ENCODE results near the gene PCCA.

PCCA gene

GRCh38 chr13:100459747-100460146 lies 370.9 kb downstream of the PCCA start:
- Mint-ChIP-seq H3K36me3 (ENCODE audit: low read depth) (peaks cover 38% of the 10 kb centered on the region), H3K4me1 (peaks cover 15% of the 10 kb centered on the region), H3K27me3 (ENCODE audit: low read depth, poor library complexity) (no peaks in the 10 kb centered on the region), H3K27ac (no peak overlapping the region), H3K4me3 (no peak overlapping the region), H3K9me3 (peaks cover 8% of the 10 kb centered on the region)
- DNase-seq = no peak
- TF ChIP-seq, protein P1, sequence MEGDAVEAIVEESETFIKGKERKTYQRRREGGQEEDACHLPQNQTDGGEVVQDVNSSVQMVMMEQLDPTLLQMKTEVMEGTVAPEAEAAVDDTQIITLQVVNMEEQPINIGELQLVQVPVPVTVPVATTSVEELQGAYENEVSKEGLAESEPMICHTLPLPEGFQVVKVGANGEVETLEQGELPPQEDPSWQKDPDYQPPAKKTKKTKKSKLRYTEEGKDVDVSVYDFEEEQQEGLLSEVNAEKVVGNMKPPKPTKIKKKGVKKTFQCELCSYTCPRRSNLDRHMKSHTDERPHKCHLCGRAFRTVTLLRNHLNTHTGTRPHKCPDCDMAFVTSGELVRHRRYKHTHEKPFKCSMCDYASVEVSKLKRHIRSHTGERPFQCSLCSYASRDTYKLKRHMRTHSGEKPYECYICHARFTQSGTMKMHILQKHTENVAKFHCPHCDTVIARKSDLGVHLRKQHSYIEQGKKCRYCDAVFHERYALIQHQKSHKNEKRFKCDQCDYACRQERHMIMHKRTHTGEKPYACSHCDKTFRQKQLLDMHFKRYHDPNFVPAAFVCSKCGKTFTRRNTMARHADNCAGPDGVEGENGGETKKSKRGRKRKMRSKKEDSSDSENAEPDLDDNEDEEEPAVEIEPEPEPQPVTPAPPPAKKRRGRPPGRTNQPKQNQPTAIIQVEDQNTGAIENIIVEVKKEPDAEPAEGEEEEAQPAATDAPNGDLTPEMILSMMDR (IDR thresholded peaks at IDR 0.05) = no peak

GRCh38 chr13:100460266-100460665 lies 371.4 kb downstream of the PCCA start:
- Mint-ChIP-seq H3K4me3 (no peak overlapping the region), H3K27me3 (ENCODE audit: low read depth, poor library complexity) (no peaks in the 10 kb centered on the region), H3K9me3 (peaks cover 8% of the 10 kb centered on the region), H3K36me3 (ENCODE audit: low read depth) (peaks cover 35% of the 10 kb centered on the region), H3K27ac (no peak overlapping the region), H3K4me1 (peaks cover 15% of the 10 kb centered on the region)
- TF ChIP-seq, protein P1 (IDR thresholded peaks at IDR 0.05) = no peak
- no peak for DNase-seq

DNA sequence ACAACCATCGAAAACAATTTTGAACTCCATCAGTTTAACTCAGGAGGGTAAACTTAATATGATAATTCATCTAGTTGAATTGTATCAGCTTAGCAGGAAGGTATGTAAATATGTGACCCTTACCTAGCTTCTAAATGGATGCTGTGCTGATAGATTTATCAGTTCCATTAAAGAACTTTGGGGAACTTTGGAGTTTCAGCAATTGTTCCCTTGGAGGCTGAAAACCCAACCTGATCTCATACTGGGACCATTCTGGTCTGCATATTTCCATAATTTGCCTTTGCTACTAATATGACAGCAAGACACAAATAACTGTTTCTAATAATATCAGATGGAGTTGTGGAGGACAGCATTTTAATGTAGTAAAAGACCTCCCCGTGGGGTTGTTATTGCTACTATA lies 371.9 kb downstream of the PCCA start:
- H3K27ac Mint-ChIP-seq = no peak overlapping the region
- TF ChIP-seq, protein P1 (IDR thresholded peaks at IDR 0.05) = no peak
- H3K4me3 Mint-ChIP-seq = no peak overlapping the region
- peaks cover 8% of the 10 kb centered on the region for H3K9me3 Mint-ChIP-seq
- H3K27me3 Mint-ChIP-seq (ENCODE audit: low read depth, poor library complexity) = no peaks in the 10 kb centered on the region
- DNase-seq = no peak
- H3K36me3 Mint-ChIP-seq (ENCODE audit: low read depth) = peaks cover 33% of the 10 kb centered on the region
- peaks cover 15% of the 10 kb centered on the region for H3K4me1 Mint-ChIP-seq

- H3K36me3 Mint-ChIP-seq (ENCODE audit: low read depth) = peaks cover 27% of the 10 kb centered on the region
- H3K27ac Mint-ChIP-seq = no peak overlapping the region
- H3K27me3 Mint-ChIP-seq (ENCODE audit: low read depth, poor library complexity) = no peaks in the 10 kb centered on the region
- no peak for DNase-seq
- TF ChIP-seq, protein P1 (IDR thresholded peaks at IDR 0.05) = no peak
- peaks cover 9% of the 10 kb centered on the region for H3K4me1 Mint-ChIP-seq
- no peak overlapping the region for H3K4me3 Mint-ChIP-seq
- peaks cover 8% of the 10 kb centered on the region for H3K9me3 Mint-ChIP-seq
Measured at GRCh38 chr13:100461309-100462030, 372.6 kb downstream of the PCCA start.

DNA sequence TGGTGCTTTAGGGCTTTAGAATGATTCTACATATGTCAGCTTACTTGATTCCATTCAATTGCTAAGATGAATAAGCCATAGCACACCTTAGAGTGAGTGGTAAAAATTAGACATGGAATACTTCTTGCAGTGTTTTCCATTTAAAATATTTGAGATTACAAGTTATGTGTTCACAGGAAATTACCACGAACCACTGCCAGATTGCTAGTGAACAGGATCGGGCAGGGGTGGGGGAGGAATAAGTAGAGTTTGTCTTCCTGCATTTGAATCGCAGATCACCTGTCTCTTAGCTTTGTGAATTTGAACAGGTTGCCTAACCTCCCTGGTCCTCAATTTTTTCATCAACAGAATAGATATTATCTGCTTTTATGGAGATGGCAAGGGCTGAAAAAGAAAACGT lies 375.1 kb downstream of the PCCA start:
- no peak overlapping the region for H3K4me3 Mint-ChIP-seq
- DNase-seq = no peak
- peaks cover 8% of the 10 kb centered on the region for H3K9me3 Mint-ChIP-seq
- no peaks in the 10 kb centered on the region for H3K27me3 Mint-ChIP-seq (ENCODE audit: low read depth, poor library complexity)
- peaks cover 5% of the 10 kb centered on the region for H3K4me1 Mint-ChIP-seq
- TF ChIP-seq, protein P1 (IDR thresholded peaks at IDR 0.05) = no peak
- H3K27ac Mint-ChIP-seq = no peak overlapping the region
- H3K36me3 Mint-ChIP-seq (ENCODE audit: low read depth) = peaks cover 27% of the 10 kb centered on the region

DNA sequence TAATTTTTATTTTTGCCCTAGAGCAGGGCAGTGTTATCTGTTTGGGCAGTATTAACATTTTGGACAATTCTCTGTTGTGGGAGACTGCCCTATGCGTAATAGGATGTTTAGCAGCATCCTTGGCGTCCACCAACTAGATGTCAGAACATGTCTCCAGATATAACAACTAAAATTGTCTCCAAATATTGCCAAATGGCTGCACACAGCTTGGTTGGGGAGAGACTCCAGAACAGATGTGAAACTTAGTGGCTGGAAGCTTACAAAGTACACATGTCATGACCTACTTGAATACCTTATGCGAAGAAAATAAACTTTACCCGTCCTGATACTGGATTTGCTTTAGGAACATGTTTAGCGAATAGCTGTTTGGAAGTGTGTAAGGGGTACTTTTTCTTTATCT lies 376.7 kb downstream of the PCCA start:
- Mint-ChIP-seq H3K27ac (no peak overlapping the region), H3K4me3 (no peak overlapping the region), H3K4me1 (peaks cover 5% of the 10 kb centered on the region), H3K27me3 (ENCODE audit: low read depth, poor library complexity) (no peaks in the 10 kb centered on the region), H3K9me3 (no peaks in the 10 kb centered on the region), H3K36me3 (ENCODE audit: low read depth) (peaks cover 24% of the 10 kb centered on the region)
- no peak for DNase-seq
- TF ChIP-seq, protein P1 (IDR thresholded peaks at IDR 0.05) = no peak
